ENCODE measurements around the gene SH3TC1. TPM values are rescaled to one million over a fixed set of nuclear protein-coding genes. Genes with fewer than 3 reads are reported as not detected.

Gene SH3TC1
- total and polyA plus RNA-seq, 2 of the 13 experiments (the other 11 are each of a cell fraction or from before 2014, with no cell fraction given), result 14.9 to 21.8 TPM

DNA sequence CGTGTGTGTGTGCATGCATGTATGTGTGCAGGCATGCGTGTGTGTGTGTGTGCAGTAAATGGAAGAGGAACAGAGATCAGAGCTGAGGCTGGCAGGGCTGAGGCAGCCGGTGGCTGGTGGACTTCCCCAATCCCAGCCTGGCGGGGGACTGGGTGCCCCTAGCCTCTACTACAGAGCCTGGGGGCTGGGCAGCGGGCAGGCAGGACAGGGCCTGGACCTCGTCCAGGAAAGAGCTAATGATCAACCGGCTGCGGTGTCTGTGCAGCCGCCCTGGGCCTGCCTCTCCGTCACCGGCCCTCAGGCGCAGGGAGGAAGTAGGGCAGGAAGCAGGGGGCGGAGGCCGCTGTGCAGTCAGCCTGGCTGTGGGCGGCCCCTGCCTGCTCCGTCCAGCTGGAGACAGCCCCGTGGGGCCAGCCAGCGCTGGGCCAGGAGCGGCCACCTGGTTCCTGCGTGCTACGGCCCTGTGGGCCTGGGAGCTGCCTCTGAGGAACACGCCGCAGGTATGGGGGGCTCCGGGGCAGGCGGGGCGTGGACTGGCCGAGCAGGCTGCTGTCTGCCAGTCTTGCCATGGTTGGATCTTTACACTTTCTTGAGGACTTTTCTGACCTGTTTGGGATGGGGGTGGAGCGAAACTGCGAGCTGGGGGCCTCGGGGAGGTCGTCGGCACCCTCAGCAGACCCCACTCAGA, at the start of gene SH3TC1 (continued):
- TF ChIP-seq MZF1 (CRISPR knock-in tag; IDR thresholded peaks at IDR 0.05; ENCODE audit: borderline replicate concordance) (no peak), ZMYM3 (CRISPR knock-in tag; IDR thresholded peaks at IDR 0.05) (peak; percentile 78), ZNF143 (CRISPR knock-in tag; IDR thresholded peaks at IDR 0.05) (peak; percentile 20; the same call in 1 of the 2 replicates), AGO2 (optimal IDR thresholded peaks at IDR 0.05; ENCODE audit: low read depth, low read length) (no peak), ZBTB20 (CRISPR knock-in tag; IDR thresholded peaks at IDR 0.05; ENCODE audit: borderline replicate concordance, low read depth) (peak; percentile 14; the same call in 1 of the 2 replicates), TBX2 (CRISPR knock-in tag; IDR thresholded peaks at IDR 0.05; ENCODE audit: borderline replicate concordance) (peak; percentile 69), SOX6 (IDR thresholded peaks at IDR 0.05) (no peak), SOX6 (CRISPR knock-in tag; IDR thresholded peaks at IDR 0.05) (peak; percentile 71), GATAD1 (CRISPR knock-in tag; IDR thresholded peaks at IDR 0.05) (peak; percentile 68), NCOA1 (CRISPR knock-in tag; IDR thresholded peaks at IDR 0.05) (no peak), ZNF121 (CRISPR knock-in tag; IDR thresholded peaks at IDR 0.05) (peak; percentile 47), NR2C2 (CRISPR knock-in tag; IDR thresholded peaks at IDR 0.05; ENCODE audit: borderline replicate concordance) (0 out of 2 replicates have a peak, but pooled peaks have one; percentile 47), MED13 (CRISPR knock-in tag; IDR thresholded peaks at IDR 0.05) (peak; percentile 69; the same call in 1 of the 2 replicates), ZSCAN21 (CRISPR knock-in tag; IDR thresholded peaks at IDR 0.05; ENCODE audit: borderline replicate concordance) (peak; percentile 70; the same call in 1 of the 2 replicates), THYN1 (CRISPR knock-in tag; IDR thresholded peaks at IDR 0.05; ENCODE audit: borderline replicate concordance, low read depth) (no peak), ATF1 (CRISPR knock-in tag; IDR thresholded peaks at IDR 0.05) (no peak)
- TF ChIP-seq, protein P1, sequence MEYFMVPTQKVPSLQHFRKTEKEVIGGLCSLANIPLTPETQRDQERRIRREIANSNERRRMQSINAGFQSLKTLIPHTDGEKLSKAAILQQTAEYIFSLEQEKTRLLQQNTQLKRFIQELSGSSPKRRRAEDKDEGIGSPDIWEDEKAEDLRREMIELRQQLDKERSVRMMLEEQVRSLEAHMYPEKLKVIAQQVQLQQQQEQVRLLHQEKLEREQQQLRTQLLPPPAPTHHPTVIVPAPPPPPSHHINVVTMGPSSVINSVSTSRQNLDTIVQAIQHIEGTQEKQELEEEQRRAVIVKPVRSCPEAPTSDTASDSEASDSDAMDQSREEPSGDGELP (IDR thresholded peaks at IDR 0.05; ENCODE audit: borderline replicate concordance, low read depth), result peak; percentile 97
- TF ChIP-seq, protein P2, sequence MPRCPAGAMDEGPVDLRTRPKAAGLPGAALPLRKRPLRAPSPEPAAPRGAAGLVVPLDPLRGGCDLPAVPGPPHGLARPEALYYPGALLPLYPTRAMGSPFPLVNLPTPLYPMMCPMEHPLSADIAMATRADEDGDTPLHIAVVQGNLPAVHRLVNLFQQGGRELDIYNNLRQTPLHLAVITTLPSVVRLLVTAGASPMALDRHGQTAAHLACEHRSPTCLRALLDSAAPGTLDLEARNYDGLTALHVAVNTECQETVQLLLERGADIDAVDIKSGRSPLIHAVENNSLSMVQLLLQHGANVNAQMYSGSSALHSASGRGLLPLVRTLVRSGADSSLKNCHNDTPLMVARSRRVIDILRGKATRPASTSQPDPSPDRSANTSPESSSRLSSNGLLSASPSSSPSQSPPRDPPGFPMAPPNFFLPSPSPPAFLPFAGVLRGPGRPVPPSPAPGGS (CRISPR knock-in tag; IDR thresholded peaks at IDR 0.05), result no peak
- TF ChIP-seq, protein P3, sequence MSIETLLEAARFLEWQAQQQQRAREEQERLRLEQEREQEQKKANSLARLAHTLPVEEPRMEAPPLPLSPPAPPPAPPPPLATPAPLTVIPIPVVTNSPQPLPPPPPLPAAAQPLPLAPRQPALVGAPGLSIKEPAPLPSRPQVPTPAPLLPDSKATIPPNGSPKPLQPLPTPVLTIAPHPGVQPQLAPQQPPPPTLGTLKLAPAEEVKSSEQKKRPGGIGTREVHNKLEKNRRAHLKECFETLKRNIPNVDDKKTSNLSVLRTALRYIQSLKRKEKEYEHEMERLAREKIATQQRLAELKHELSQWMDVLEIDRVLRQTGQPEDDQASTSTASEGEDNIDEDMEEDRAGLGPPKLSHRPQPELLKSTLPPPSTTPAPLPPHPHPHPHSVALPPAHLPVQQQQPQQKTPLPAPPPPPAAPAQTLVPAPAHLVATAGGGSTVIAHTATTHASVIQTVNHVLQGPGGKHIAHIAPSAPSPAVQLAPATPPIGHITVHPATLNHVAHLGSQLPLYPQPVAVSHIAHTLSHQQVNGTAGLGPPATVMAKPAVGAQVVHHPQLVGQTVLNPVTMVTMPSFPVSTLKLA (IDR thresholded peaks at IDR 0.05), result 0 out of 2 replicates have a peak, but pooled peaks have one; percentile 12
- TF ChIP-seq, protein P4, sequence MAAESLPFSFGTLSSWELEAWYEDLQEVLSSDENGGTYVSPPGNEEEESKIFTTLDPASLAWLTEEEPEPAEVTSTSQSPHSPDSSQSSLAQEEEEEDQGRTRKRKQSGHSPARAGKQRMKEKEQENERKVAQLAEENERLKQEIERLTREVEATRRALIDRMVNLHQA (CRISPR knock-in tag; IDR thresholded peaks at IDR 0.05), result no peak
- TF ChIP-seq, protein P5, sequence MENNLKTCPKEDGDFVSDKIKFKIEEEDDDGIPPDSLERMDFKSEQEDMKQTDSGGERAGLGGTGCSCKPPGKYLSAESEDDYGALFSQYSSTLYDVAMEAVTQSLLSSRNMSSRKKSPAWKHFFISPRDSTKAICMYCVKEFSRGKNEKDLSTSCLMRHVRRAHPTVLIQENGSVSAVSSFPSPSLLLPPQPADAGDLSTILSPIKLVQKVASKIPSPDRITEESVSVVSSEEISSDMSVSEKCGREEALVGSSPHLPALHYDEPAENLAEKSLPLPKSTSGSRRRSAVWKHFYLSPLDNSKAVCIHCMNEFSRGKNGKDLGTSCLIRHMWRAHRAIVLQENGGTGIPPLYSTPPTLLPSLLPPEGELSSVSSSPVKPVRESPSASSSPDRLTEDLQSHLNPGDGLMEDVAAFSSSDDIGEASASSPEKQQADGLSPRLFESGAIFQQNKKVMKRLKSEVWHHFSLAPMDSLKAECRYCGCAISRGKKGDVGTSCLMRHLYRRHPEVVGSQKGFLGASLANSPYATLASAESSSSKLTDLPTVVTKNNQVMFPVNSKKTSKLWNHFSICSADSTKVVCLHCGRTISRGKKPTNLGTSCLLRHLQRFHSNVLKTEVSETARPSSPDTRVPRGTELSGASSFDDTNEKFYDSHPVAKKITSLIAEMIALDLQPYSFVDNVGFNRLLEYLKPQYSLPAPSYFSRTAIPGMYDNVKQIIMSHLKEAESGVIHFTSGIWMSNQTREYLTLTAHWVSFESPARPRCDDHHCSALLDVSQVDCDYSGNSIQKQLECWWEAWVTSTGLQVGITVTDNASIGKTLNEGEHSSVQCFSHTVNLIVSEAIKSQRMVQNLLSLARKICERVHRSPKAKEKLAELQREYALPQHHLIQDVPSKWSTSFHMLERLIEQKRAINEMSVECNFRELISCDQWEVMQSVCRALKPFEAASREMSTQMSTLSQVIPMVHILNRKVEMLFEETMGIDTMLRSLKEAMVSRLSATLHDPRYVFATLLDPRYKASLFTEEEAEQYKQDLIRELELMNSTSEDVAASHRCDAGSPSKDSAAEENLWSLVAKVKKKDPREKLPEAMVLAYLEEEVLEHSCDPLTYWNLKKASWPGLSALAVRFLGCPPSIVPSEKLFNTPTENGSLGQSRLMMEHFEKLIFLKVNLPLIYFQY (CRISPR knock-in tag; IDR thresholded peaks at IDR 0.05; ENCODE audit: borderline replicate concordance), result peak; percentile 84; the same call in 1 of the 2 replicates

Data from HepG2 (cell line).